ENCODE measurements around the gene SRL. TPM values are rescaled to one million over a fixed set of nuclear protein-coding genes. Genes with fewer than 3 reads are reported as not detected.

Gene SRL
- total and polyA plus RNA-seq, 4 donors, result 0.30 to 2.9 (median 1.2) TPM

DNA sequence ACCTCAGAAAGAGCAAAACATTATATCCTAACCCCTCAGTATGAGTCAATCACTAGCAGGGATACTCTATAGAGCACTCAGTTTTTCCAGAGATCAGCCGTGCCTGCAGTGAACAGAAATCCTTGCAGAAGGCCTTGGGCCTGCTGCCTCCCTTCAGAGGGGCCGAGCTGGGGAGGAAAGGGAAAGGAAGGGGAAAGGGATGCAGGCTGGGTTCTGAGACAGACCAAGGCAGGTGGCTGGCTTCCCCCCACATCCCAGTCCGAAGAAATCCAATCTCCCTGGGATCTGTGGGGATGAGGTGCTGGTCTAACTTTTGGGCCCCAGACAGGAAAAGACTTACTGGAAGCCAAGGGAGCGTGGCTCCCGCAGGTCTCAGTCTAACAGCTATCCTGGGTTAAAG lies 25.3 kb downstream of the SRL start:
- Histone ChIP-seq H3K9me3 (ENCODE audit: control insufficient read depth in 4 of 4, insufficient read depth in 3 of 4, low read length in 3 of 4) (no peaks in the 10 kb centered on the region), H3K9ac (ENCODE audit: insufficient read depth in 1 of 2, low read length in 2 of 2) (no peak overlapping the region), H3K4me3 (no peak overlapping the region), H3K27me3 (ENCODE audit: control insufficient read depth in 3 of 3, insufficient read depth in 3 of 3, low read length in 2 of 3) (no peaks in the 10 kb centered on the region), H3K4me1 (ENCODE audit: control insufficient read depth in 5 of 5, insufficient read depth in 5 of 5, low read length in 5 of 5) (peaks cover 3 to 33% (median 18%) of the 10 kb centered on the region in 5 donors), H3K27ac (ENCODE audit: low read depth in 1 of 2, low read length in 1 of 2) (peak overlapping the region in 1 of 2 donors; percentile 92), H3K36me3 (ENCODE audit: control insufficient read depth in 4 of 4, insufficient read depth in 4 of 4, low read length in 4 of 4) (no peaks in the 10 kb centered on the region)
- no peak for TF ChIP-seq CTCF (IDR thresholded peaks at IDR 0.05; ENCODE audit: control extremely low read depth, extremely low read depth)
- ATAC-seq (ENCODE audit: insufficient read depth, low FRiP score), result no peak
- WGBS, 2 donors, result 95 to 96% methylated on average over 5 of the region's 5 CpGs
- DNase-seq, result no peak

GRCh38 chr16:4215106-4215505 lies 26.8 kb downstream of the SRL start:
- Histone ChIP-seq H3K36me3 (ENCODE audit: control insufficient read depth in 4 of 4, insufficient read depth in 4 of 4, low read length in 4 of 4) (no peaks in the 10 kb centered on the region), H3K27ac (ENCODE audit: low read depth in 1 of 2, low read length in 1 of 2) (peak overlapping the region in 1 of 2 donors; percentile 89), H3K9ac (ENCODE audit: insufficient read depth in 1 of 2, low read length in 2 of 2) (no peak overlapping the region), H3K27me3 (ENCODE audit: control insufficient read depth in 3 of 3, insufficient read depth in 3 of 3, low read length in 2 of 3) (no peaks in the 10 kb centered on the region), H3K4me1 (ENCODE audit: control insufficient read depth in 5 of 5, insufficient read depth in 5 of 5, low read length in 5 of 5) (peaks cover under 1 to 33% (median 18%) of the 10 kb centered on the region in 5 donors), H3K4me3 (no peak overlapping the region), H3K9me3 (ENCODE audit: control insufficient read depth in 4 of 4, insufficient read depth in 3 of 4, low read length in 3 of 4) (no peaks in the 10 kb centered on the region)
- no peak for DNase-seq
- no peak for ATAC-seq (ENCODE audit: insufficient read depth, low FRiP score)
- WGBS, 2 donors, result 88 to 94% methylated on average over 2 of the region's 2 CpGs
- no peak for TF ChIP-seq CTCF (IDR thresholded peaks at IDR 0.05; ENCODE audit: control extremely low read depth, extremely low read depth)

DNA sequence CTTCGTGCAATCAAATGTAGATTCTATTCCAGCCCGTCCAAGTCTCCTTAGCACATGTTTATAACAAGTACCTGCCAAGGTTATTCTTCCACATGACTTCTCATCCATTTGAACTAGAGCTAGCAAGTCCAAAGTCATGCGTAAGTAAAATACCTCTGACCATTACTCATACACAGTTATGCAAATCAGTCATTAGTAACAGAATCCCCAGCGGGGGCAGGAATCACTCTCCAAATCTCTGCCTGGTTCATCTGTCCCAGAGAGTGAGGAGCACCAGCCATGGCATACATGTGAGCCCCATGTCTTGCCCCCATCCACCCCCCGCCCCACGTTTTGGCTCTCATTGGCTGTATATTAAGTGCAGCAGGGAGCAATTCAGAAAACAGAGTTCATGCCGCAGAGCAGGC lies 27.7 kb downstream of the SRL start:
- DNase-seq (no peak), ATAC-seq (ENCODE audit: insufficient read depth, low FRiP score) (peak; percentile 43)
- Histone ChIP-seq H3K9me3 (ENCODE audit: control insufficient read depth in 4 of 4, insufficient read depth in 3 of 4, low read length in 3 of 4) (no peaks in the 10 kb centered on the region), H3K27ac (ENCODE audit: low read depth in 1 of 2, low read length in 1 of 2) (peak overlapping the region; percentile 51 to 97), H3K4me1 (ENCODE audit: control insufficient read depth in 5 of 5, insufficient read depth in 5 of 5, low read length in 5 of 5) (peaks cover 0 to 30% (median 17%) of the 10 kb centered on the region in 5 donors), H3K27me3 (ENCODE audit: control insufficient read depth in 3 of 3, insufficient read depth in 3 of 3, low read length in 2 of 3) (no peaks in the 10 kb centered on the region), H3K4me3 (no peak overlapping the region), H3K36me3 (ENCODE audit: control insufficient read depth in 4 of 4, insufficient read depth in 4 of 4, low read length in 4 of 4) (no peaks in the 10 kb centered on the region), H3K9ac (ENCODE audit: insufficient read depth in 1 of 2, low read length in 2 of 2) (no peak overlapping the region)
- WGBS, 2 donors, result 74 to 82% methylated on average over 7 of the region's 7 CpGs
- TF ChIP-seq CTCF (IDR thresholded peaks at IDR 0.05; ENCODE audit: control extremely low read depth, extremely low read depth), result no peak

- ATAC-seq (ENCODE audit: insufficient read depth, low FRiP score), result no peak
- no peak overlapping the region for H3K9ac ChIP-seq (ENCODE audit: insufficient read depth in 1 of 2, low read length in 2 of 2)
- no peaks in the 10 kb centered on the region for H3K9me3 ChIP-seq (ENCODE audit: control insufficient read depth in 4 of 4, insufficient read depth in 3 of 4, low read length in 3 of 4)
- peak overlapping the region; percentile 51 to 97 for H3K27ac ChIP-seq (ENCODE audit: low read depth in 1 of 2, low read length in 1 of 2)
- H3K36me3 ChIP-seq (ENCODE audit: control insufficient read depth in 4 of 4, insufficient read depth in 4 of 4, low read length in 4 of 4), result no peaks in the 10 kb centered on the region
- DNase-seq, result no peak
- 65 to 77% methylated on average over 6 of the region's 6 CpGs for WGBS, 2 donors
- H3K4me1 ChIP-seq (ENCODE audit: control insufficient read depth in 5 of 5, insufficient read depth in 5 of 5, low read length in 5 of 5), result peaks cover under 1 to 25% (median 14%) of the 10 kb centered on the region in 5 donors
- no peak for TF ChIP-seq CTCF (IDR thresholded peaks at IDR 0.05; ENCODE audit: control extremely low read depth, extremely low read depth)
- H3K4me3 ChIP-seq, result no peak overlapping the region
- no peaks in the 10 kb centered on the region for H3K27me3 ChIP-seq (ENCODE audit: control insufficient read depth in 3 of 3, insufficient read depth in 3 of 3, low read length in 2 of 3)
Measured at GRCh38 chr16:4213737-4214136, 28.1 kb downstream of the SRL start.
